ENCODE data around the gene OR12D3.
"Not testable (repeated sequence)": the region's sequence is repeated elsewhere in the genome, so short reads cannot be mapped to it uniquely, and the experiment has no call there.

OR12D3 gene

DNA sequence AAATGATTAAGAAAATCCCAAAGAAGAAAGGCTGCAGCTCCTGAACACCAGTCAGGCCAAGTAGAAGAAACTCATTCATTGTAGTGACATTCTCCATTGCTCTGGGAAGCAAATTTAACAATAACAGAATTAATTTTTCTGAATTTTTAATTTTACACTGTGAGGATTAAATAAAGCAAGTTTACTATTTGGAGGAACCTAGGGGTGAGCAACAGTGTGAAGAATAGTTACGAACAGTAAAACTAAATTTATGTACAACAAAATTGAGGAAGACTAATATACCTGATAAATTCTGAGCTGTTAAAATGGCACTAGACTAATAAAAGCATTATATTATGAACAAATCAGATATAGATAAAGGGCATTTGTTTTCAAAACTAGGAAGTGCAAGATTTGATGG lies at the start of gene OR12D3:
TSS of gene OR12D3 (minus strand) at position 101 of the 400 bp plus-strand sequence. CDS start at position 97, 4 bp downstream.
- no peak for DNase-seq

DNA sequence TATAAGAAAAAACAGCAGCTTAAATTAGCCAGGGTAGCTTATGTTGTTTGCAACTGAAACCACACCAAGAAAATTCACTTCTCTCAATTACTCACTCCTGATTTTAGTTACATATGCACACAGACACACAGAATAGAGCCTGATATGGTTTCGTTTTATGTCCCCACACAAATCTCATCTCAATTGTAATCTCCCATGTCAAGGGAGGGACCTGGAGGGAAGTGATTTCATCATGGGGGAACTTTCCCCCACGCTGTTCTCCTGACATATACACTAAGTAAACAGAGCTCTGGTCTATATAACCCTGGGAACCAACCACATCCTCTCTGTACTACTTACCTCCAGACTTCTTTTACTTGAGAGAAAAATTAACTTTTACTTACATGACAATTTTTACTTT lies 49.5 kb upstream of the OR12D3 start:
- DNase-seq: no peak

DNA sequence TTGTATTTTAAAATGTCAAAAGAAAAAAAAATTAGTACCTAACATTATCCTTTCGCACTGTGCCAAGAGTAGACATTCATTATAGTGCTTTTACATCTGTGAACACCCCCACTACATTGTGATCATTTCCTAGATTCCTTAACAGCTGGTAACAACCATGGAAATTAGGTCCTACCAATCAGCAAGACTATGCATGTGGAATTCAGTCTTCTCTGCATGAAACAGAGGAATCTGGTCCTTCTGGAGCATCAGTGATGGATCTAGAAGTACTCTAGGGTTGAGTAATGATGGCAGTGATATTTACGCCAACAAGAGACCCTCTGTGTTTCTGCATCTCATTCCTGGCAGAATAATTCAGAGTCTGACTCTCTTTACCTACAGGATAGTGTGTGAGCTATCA lies 49.1 kb upstream of the OR12D3 start:
- no peak for DNase-seq

GRCh38 chr6:29419516-29419915 lies 44.4 kb upstream of the OR12D3 start:
- DNase-seq: no peak

DNA sequence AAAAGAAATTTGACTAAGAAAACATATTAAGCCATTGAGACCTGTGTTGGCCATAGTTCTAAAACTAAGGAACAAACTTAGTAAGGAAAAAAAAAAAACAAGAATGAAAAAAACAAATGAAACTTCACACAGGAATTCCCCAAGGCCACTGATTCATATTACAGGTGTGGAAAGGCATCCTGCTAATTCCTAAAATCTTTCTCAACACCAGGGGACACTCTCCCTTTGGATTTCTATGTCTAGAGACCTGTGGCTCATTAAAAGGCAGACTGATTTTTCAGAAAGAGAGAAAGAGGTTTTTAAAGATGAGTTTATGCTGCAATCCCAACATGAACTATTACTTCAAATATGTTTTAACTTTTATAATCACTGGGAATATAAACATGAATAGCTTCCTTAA lies 39.5 kb upstream of the OR12D3 start, which contains the start of gene OR12D1:
TSS of gene OR12D1 (plus strand) at position 341 of the 400 bp plus-strand sequence.
- no peak for DNase-seq

DNA sequence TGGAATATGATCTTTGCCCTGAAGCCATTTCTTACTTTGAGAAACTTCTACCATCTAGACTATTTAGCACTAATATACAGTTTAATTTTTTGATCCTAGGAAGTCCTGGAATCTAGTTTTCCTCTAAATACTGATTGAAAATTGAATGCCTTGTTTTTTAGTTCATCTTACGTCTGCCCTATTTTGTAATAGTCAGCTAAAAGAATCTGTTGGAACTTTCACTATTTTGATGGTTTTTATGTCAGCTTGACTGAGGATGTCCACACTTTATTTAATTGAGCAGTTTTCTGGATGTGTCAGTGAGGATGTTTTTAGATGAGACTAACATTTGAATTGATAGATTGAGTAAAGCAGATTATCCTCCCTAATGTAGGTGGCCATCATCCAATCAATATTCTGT lies 28.7 kb upstream of the OR12D3 start:
- DNase-seq: no peak

DNA sequence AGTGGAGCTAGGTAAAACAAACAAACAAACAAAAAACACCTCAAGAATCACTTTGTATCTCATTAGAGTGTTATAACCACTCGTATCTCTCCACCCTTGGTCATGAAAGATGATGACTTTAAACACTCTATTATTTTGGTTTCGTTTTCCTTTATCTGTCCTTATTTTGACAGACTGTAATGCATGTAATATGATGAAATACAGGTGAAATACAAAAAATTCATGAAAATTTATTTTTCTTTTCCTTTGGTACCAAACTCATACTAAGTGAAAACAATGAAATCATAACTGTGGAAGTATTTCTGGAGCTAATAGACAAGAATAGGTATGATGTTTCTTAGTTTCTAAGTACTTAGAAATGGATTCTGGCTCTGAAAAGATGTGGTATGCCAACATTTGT lies 24.4 kb upstream of the OR12D3 start:
- DNase-seq: no peak

- no peak for DNase-seq
These were observed 20.2 kb upstream of the OR12D3 start, which contains the start of gene OR12D2 for GRCh38 chr6:29395331-29395730. Gene OR12D2, plus strand, starts transcription at chr6:29395631. Its CDS starts 1,069 bp downstream, at chr6:29396700.

DNA sequence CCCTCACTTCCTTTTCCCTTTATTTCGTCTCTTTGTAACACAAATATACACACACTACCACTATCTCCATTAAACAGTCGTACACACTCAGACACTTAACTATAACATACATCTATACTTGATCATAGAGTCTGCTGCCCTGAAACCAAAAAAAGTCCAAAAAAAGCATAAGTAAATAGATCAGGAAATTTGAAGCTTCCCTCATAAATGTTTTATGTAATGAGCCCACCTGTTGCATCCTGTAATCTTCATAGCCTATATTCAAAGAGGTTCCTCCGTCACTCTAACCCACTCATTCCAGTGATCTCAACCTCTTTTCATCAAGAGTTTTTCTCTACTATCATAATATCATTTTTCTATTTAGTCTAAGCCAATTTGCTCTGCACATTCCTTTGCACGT lies 13.4 kb upstream of the OR12D3 start:
- DNase-seq: no peak

DNA sequence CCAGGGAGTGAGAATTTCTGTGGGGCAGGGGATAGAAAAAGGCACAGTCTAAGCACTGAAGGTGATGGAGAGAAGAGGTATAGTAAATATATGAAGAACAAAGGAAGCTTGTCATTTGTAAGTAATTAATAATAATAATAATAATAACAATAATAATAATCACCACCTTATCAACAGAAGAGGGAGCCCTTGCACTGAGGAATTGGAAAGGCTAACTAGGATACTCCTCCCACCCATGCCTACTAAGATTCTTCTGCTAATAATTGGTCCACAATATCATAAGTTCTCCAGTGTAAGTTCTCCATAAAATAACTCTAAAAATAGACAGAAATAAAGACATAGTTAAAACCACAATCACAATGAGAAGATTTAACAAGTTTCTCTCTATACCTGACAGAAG lies 912 bp upstream of the OR12D3 start:
- DNase-seq: no peak

DNA sequence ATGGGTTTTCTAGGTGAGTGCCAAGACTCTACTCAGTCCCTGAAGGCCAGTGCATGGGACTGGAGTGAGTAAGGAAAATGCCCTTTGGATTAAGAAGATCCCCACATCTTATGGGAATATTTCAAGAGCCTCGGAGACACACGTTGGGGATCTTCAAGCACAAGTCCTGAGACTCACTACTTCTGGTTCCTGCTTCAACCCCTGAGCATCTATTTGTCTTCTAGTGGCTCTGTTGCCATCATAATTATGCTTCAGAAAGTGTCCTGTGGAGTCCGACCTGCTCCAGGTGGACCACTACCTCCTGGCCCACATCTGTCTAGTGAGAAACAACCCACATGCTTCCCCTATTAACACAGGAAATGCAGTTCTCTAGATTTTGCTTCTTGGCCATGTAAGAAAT lies 6.3 kb downstream of the OR12D3 start, which contains the start of gene OR5V1:
TSS of gene OR5V1 (minus strand) at position 101 of the 400 bp plus-strand sequence. CDS start 12,670 bp downstream, outside the sequence.
- DNase-seq: no peak

GRCh38 chr6:29355603-29356002 lies 19.5 kb downstream of the OR12D3 start:
- no peak for DNase-seq

GRCh38 chr6:29354980-29355379 lies 20.1 kb downstream of the OR12D3 start:
- no peak for DNase-seq

DNA sequence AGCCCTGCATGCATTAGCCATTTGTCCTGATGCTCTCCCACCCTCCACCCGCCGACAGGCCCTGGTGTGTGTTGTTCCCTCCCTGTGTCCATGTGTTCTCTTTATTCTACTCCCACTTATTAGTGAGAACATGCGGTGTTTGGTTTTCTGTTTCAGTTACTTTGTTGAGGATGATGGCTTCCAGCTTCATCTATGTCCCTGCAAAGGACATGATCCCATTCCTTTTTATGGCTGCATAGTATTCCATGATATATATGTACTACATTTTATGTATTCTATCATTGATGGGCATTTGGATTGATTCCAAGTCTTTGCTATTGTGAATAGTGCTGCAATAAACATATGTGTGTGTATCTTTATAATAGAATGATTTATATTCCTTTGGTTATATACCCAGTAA lies 25.7 kb downstream of the OR12D3 start:
- DNase-seq: not testable (repeated sequence)

GRCh38 chr6:29345380-29345779 lies 29.7 kb downstream of the OR12D3 start:
- DNase-seq: no peak

DNA sequence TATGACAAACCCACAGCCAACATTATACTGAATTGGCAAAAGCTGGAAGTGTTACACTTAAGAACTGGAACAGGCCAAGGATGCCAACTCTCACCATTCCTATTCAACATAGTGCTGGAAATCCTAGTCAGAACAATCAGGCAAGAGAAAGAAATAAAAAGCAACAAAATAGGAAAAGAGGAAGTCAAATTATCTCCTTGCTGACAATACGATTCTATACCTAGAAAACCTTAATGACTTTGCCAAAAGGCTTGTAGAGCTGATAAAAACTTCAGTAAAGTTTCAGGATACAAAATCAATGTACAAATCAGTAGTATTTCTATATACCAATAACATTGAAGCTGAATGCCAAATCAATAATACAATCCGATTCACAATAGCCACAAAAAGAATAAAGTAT lies 38.8 kb downstream of the OR12D3 start:
- DNase-seq: no peak

GRCh38 chr6:29332676-29333075 lies 42.4 kb downstream of the OR12D3 start:
- DNase-seq: no peak

GRCh38 chr6:29325777-29326176 lies 49.3 kb downstream of the OR12D3 start:
- DNase-seq: no peak

All from fibroblast of skin of right quadriceps (primary cell).